K562 (cell line): Measurements from ENCODE around the gene MEX3A. TPM values are rescaled to one million over a fixed set of nuclear protein-coding genes. Genes with fewer than 3 reads are reported as not detected.

Experiments
- ATAC-seq: fragments of 200-7000 bp; cut with Tn5 transposase; 3 replicates; pipeline ENCODE4 v1.9.1; 2020; ENCODE audit warnings: moderate library complexity
- BruUV-seq: library from RNA; stranded (reverse); fragments of 400-500 nt; replicated peaks from 2 replicates; lab custom pipeline; 2021; lab: Mats Ljungman, UMichigan
- CTCF ChIA-PET: fragments of 300-600 bp; formaldehyde crosslinking; extraction: SDS; loops from one replicate; lab custom pipeline; 2021; ENCODE audit warnings: low intra/inter-chr PET ratio; lab: Yijun Ruan, JAX
- POLR2A ChIA-PET: fragments of 300-600, 350-650 bp; sonication (Branson Sonifier 250); formaldehyde crosslinking; extraction: SDS; loops from one replicate; lab custom pipeline; 2021; ENCODE audit warnings: antibody characterized with exemption, inconsistent platforms; lab: Yijun Ruan, JAX
- DNase-seq, 4 experiments: peaks; one replicate each; pipeline versions ENCODE4 v3.0.0 to v3.0.0-alpha.2; 2011 to 2018; ENCODE audit warnings: low spot score in 3 of 4, mixed read lengths in 3 of 4; ENCODE audit errors: extremely low read depth in 1 of 4
- FAIRE-seq: peaks from 2 replicates; lab custom pipeline; 2011; peaks lifted over from hg19 to GRCh38; lab: Jason Lieb, UNC
- H2AFZ ChIP-seq: 2 replicates; pipeline ENCODE4 v1.6.0; 2011; ENCODE audit warnings: low read depth, low read length, control low read depth, inconsistent platforms
- H3K27ac ChIP-seq: fragments of 200-600 bp; 3 replicates; pipeline ENCODE4 v1.8.0; 2011; ENCODE audit warnings: low read depth, mild to moderate bottlenecking, control low read depth, inconsistent platforms, low read length, moderate library complexity, mixed read lengths; ENCODE audit errors: extremely low read depth
- H3K27me3 ChIP-seq, 2 experiments: fragments of 300-600 bp in 1 of 2; 2 replicates in 1 of 2; 3 replicates in 1 of 2; pipeline versions ENCODE4 v1.6.0 to v1.8.0; 2011; ENCODE audit warnings: inconsistent platforms in 2 of 2, low read length in 2 of 2, mild to moderate bottlenecking in 1 of 2, mixed read lengths in 1 of 2, moderate library complexity in 1 of 2; ENCODE audit not compliant: control insufficient read depth in 2 of 2, insufficient read depth in 2 of 2
- H3K36me3 ChIP-seq: fragments of 300-600 bp; 3 replicates; pipeline ENCODE4 v1.8.0; 2011; ENCODE audit warnings: mild to moderate bottlenecking, low read length, inconsistent platforms; ENCODE audit not compliant: control insufficient read depth, insufficient read depth
- H3K4me1 ChIP-seq, 2 experiments: fragments of 200-600 bp in 1 of 2; replicated peaks in 1 of 2; 2 replicates in 1 of 2; 3 replicates in 1 of 2; pipeline versions ENCODE4 v1.5.1 to v1.8.0; 2011; ENCODE audit warnings: inconsistent platforms in 2 of 2, low read length in 2 of 2, mild to moderate bottlenecking in 1 of 2, mixed read lengths in 1 of 2, moderate library complexity in 1 of 2; ENCODE audit not compliant: control insufficient read depth in 2 of 2, insufficient read depth in 2 of 2
- H3K4me2 ChIP-seq: 2 replicates; pipeline ENCODE4 v1.6.1; 2011; ENCODE audit warnings: low read length, control low read depth, inconsistent platforms, mixed read lengths; ENCODE audit not compliant: insufficient read depth
- H3K4me3 ChIP-seq: fragments of 200-600 bp; sonication (generic), shearing (Covaris generic); 2 replicates; pipeline ENCODE4 v1.5.1; 2016; ENCODE audit warnings: control low read depth, inconsistent platforms
- H3K79me2 ChIP-seq: fragments of 200-600 bp; 3 replicates; pipeline ENCODE4 v1.8.0; 2011; ENCODE audit warnings: low read length, inconsistent platforms; ENCODE audit not compliant: control insufficient read depth, insufficient read depth
- H3K9ac ChIP-seq, 2 experiments: 2 replicates each; pipeline versions ENCODE4 v1.6.0 to v1.6.1; 2011; ENCODE audit warnings: low read depth in 2 of 2, low read length in 2 of 2, control low read depth in 1 of 2, inconsistent platforms in 1 of 2, mild to moderate bottlenecking in 1 of 2, mixed read lengths in 1 of 2; ENCODE audit not compliant: insufficient read depth in 1 of 2
- H3K9me1 ChIP-seq: one replicate; pipeline ENCODE4 v1.6.0; 2011; ENCODE audit warnings: inconsistent platforms, mild to moderate bottlenecking, low read length, moderate library complexity; ENCODE audit not compliant: control insufficient read depth, insufficient read depth
- H3K9me3 ChIP-seq: replicated peaks from 2 replicates; pipeline ENCODE4 v1.5.1; 2011; ENCODE audit warnings: low read depth, low read length, inconsistent platforms; ENCODE audit not compliant: control insufficient read depth, insufficient read depth
- H4K20me1 ChIP-seq: replicated peaks from 2 replicates; pipeline ENCODE4 v1.6.1; 2011; ENCODE audit warnings: low read length, inconsistent platforms, mixed read lengths; ENCODE audit not compliant: control insufficient read depth, insufficient read depth
- HDAC2 ChIP-seq: fragments of 450-650 bp; IDR thresholded peaks from 2 replicates; pipeline ENCODE4 v1.6.1; 2016; ENCODE audit warnings: mild to moderate bottlenecking
- NFATC3 ChIP-seq: fragments of 450-650 bp; IDR thresholded peaks from 2 replicates; pipeline ENCODE4 v1.6.1; 2017; ENCODE audit warnings: mild to moderate bottlenecking
- NFIC ChIP-seq: fragments of 450-650 bp; IDR thresholded peaks from 2 replicates; pipeline ENCODE4 v1.6.1; 2017; ENCODE audit warnings: mild to moderate bottlenecking, inconsistent platforms
- RBFOX2 ChIP-seq: fragments of 200-400 bp; formaldehyde crosslinking; IDR thresholded peaks from 2 replicates; pipeline ENCODE4 v1.6.1; 2017; ENCODE audit warnings: low read depth, mild to moderate bottlenecking, low read length, moderate library complexity
- ZNF584 ChIP-seq: fragments of 200-800 bp; sonication (Bioruptor generic); IDR thresholded peaks from 2 replicates; pipeline ENCODE4 v1.6.1; 2016; ENCODE audit warnings: low read depth, mild to moderate bottlenecking, missing genetic modification characterization, missing compliant biosample characterization
- ZNF589 ChIP-seq: fragments of 200-800 bp; sonication (Bioruptor generic); IDR thresholded peaks from 2 replicates; pipeline ENCODE4 v1.6.1; 2016; ENCODE audit warnings: low read depth, missing genetic modification characterization, missing compliant biosample characterization
- WGBS: fragments of 100-300 bp; shearing (Covaris generic); methylation state at CpG from one replicate; pipeline ENCODE4 v1.1.6; 2016; ENCODE audit warnings: low coverage, mixed read lengths; ENCODE audit not compliant: insufficient coverage; ENCODE audit errors: missing lambda C conversion rate; 5-methylcytosine and 5-hydroxymethylcytosine counted together
- in situ Hi-C: fragments of 300-500 bp; cut with MboI; formaldehyde crosslinking; loops from 4 replicates; pipeline ENCODE4 v1.15.0; 2018; ENCODE audit warnings: inconsistent platforms, mixed read lengths
- intact Hi-C: fragments of 100-400 bp; cut with micrococcal nuclease; formaldehyde crosslinking; loops from 2 replicates; pipeline ENCODE4 v1.14.2; 2022
- polyA plus RNA-seq, 8 experiments: library from polyadenylated mRNA; depleted of rRNA in 4 of 8; stranded (reverse) in 5 of 8; unstranded in 3 of 8; fragments of >200 nt; fragmentation: Nextera tagmentation in 2 of 8; fragmentation: Illumina TruSeq in 1 of 8; extraction: Ambion mirVana in 2 of 8; extraction: Trizol in 1 of 8; gene quantifications; 2 replicates each; pipeline versions ENCODE4 v1.2.1 to v1.2.3, GENCODE V29; 2011 to 2014; ENCODE audit warnings: inconsistent platforms in 1 of 8, missing spikeins in 1 of 8
- total RNA-seq, 7 experiments: library from RNA; depleted of rRNA in 6 of 7; stranded (reverse); fragments of >200 nt in 6 of 7; fragmentation: Illumina TruSeq in 2 of 7; extraction: Trizol in 2 of 7; gene quantifications; 2 replicates each; pipeline versions ENCODE4 v1.2.1 to v1.2.3, GENCODE V29; 2011 to 2021; ENCODE audit warnings: low replicate concordance in 1 of 7

The MEX3A gene
- total and polyA plus RNA-seq, 9 of the 15 experiments (the other 6 are each of a cell fraction or from before 2014, with no cell fraction given), result 0.36 to 13.7 (median 5.2) TPM

DNA sequence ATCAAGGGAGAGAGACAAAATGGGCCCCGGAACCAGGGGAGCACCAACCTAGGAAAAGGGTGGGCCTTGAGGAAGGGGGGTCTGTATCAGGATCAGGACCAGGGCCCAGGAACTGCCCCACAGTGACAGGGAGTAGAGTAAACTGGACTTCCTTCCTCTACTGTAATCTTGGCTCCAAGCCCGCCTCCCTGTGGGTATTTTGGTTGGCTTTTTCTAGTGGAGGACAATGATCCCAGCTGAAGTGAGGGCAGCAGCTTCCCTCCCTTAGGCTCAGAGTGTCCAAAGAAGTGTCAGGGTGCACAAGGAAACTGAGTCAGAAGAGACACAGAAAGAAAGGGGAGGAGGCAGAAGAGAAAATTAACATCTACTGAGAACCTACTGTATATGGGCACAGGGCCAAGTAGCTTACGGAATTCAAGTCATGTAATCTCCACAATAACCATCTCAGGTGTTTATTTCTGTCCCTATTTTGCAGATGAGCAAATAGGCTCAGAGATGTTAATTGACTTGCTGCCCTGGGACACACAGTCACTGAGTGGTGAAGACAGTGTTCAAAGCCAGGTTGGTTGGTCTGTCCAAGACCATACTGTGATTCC, 33.5 kb downstream of the MEX3A start:
- no TSS peak for BruUV-seq
- no peak overlapping the region for H3K4me2 ChIP-seq
- no peak overlapping the region for H3K27ac ChIP-seq
- no peaks in the 10 kb centered on the region for H3K9me1 ChIP-seq
- DNase-seq (no peak), ATAC-seq (no peak), FAIRE-seq (no peak)
- no peaks in the 10 kb centered on the region for H3K9me3 ChIP-seq
- TF ChIP-seq NFIC (peak; percentile 65), HDAC2 (no peak)
- H3K4me1 ChIP-seq, result peaks cover 8% of the 10 kb centered on the region in 2 experiments; a peak in 4 of 5 replicates
- peaks cover 65% of the 10 kb centered on the region for H3K36me3 ChIP-seq
- ChIA-PET POLR2A (interaction anchor here (0.6 to 2.0 kb wide), 3 partner anchors 8 to 369 kb away, joined by 3 to 8 read pairs (median 4); no protein-coding TSS in a partner anchor), CTCF (no interaction called here)
- no peak overlapping the region for H2AFZ ChIP-seq
- peaks cover 3% of the 10 kb centered on the region; the same call in 1 of the 2 replicates for H4K20me1 ChIP-seq
- intact Hi-C loops, result no loop called here
- H3K27me3 ChIP-seq, result no peaks in the 10 kb centered on the region
- WGBS, result 84% methylated on average over 3 of the region's 3 CpGs
- in situ Hi-C loops, result no loop called here
- peaks cover 27% of the 10 kb centered on the region for H3K79me2 ChIP-seq
- no peak overlapping the region for H3K4me3 ChIP-seq
- H3K9ac ChIP-seq, result no peak overlapping the region

DNA sequence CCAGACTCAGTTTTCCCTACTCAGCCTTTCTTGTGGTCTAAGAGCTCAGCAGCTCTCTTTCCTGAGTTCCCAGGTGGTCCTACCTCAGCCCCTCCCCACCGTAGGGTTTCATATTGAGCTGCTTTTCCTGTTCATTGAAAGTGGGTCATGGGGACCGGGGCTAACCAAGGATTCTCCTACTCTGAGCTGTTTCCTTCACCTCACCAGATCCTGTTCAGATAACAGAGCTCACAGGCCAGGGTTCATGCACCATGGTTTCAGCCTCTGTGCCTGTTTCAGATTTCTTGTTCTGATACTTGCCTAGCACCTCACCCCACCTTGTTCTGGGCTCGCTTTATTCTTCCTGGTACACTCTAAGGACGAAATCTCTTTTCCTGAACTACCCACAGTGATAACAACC, 37.2 kb downstream of the MEX3A start:
- FAIRE-seq, result no peak
- Histone ChIP-seq H3K4me2 (no peak overlapping the region), H3K79me2 (peaks cover 3% of the 10 kb centered on the region; the same call in 1 of the 3 replicates), H4K20me1 (peaks cover 3% of the 10 kb centered on the region; the same call in 1 of the 2 replicates), H2AFZ (no peak overlapping the region), H3K27ac (no peak overlapping the region), H3K36me3 (peaks cover 79% of the 10 kb centered on the region), H3K4me3 (no peak overlapping the region), H3K9me1 (no peaks in the 10 kb centered on the region), H3K9ac (peak overlapping the region in 1 of 2 experiments; percentile 43; a peak in 1 of 4 replicates), H3K4me1 (peaks cover 4 to 5% of the 10 kb centered on the region in 2 experiments; a peak in 4 of 5 replicates), H3K9me3 (no peaks in the 10 kb centered on the region), H3K27me3 (no peaks in the 10 kb centered on the region)
- ATAC-seq, result no peak
- in situ Hi-C loops, result no loop called here
- ChIA-PET POLR2A (interaction anchor here (0.6 to 1.1 kb wide), 4 partner anchors 22 to 213 kb away, joined by 3 to 4 read pairs (median 4); no protein-coding TSS in a partner anchor), CTCF (no interaction called here)
- intact Hi-C loops, result no loop called here
- no TSS peak for BruUV-seq
- no peak for TF ChIP-seq ZNF589 (CRISPR knock-in tag)
- TF ChIP-seq RBFOX2, result no peak
- TF ChIP-seq ZNF584, result no peak
- TF ChIP-seq NFATC3, result no peak
- DNase-seq, result no peak
- 75% methylated on average over 4 of the region's 4 CpGs for WGBS
